GM12878 (cell line): ENCODE data around the gene TAPT1. TPM values are rescaled to one million over a fixed set of nuclear protein-coding genes. Genes with fewer than 3 reads are reported as not detected.

Source experiments
- CREB1 ChIP-seq: IDR thresholded peaks from 2 replicates; pipeline ENCODE4 v1.6.1; 2012; ENCODE audit warnings: low read depth, mild to moderate bottlenecking, inconsistent platforms
- EZH2 ChIP-seq: IDR thresholded peaks from 2 replicates; pipeline ENCODE4 v1.6.1; 2012; ENCODE audit warnings: low read depth, mild to moderate bottlenecking, control low read depth, inconsistent platforms, low read length, borderline replicate concordance; ENCODE audit not compliant: control insufficient read depth
- IRF4 ChIP-seq: IDR thresholded peaks from 2 replicates; pipeline ENCODE4 v1.6.1; 2011; ENCODE audit warnings: low read depth, low read length
- MTA2 ChIP-seq: fragments of 450-650 bp; IDR thresholded peaks from 2 replicates; pipeline ENCODE4 v1.6.1; 2016; ENCODE audit warnings: low read depth, mild to moderate bottlenecking, moderate library complexity
- MXI1 ChIP-seq: fragments of 150-350 bp; IDR thresholded peaks from 2 replicates; pipeline ENCODE4 v1.6.1; 2011; ENCODE audit warnings: low read depth, mild to moderate bottlenecking, inconsistent platforms, low read length, improper control_type of control experiment
- NFXL1 ChIP-seq: fragments of 450-650 bp; IDR thresholded peaks from 2 replicates; pipeline ENCODE4 v1.6.1; 2017; ENCODE audit warnings: antibody characterized with exemption, mild to moderate bottlenecking, borderline replicate concordance
- PML ChIP-seq: IDR thresholded peaks from 2 replicates; pipeline ENCODE4 v1.6.1; 2012; ENCODE audit warnings: low read length, inconsistent platforms
- RBBP5 ChIP-seq: fragments of 200-600 bp; sonication (generic); conservative IDR thresholded peaks from 2 replicates; pipeline ENCODE4 v1.6.1; 2016
- SMAD1 ChIP-seq: fragments of 450-650 bp; IDR thresholded peaks from 2 replicates; pipeline ENCODE4 v1.6.1; 2018; ENCODE audit warnings: mild to moderate bottlenecking, low read depth; ENCODE audit not compliant: partially characterized antibody
- TAF1 ChIP-seq: IDR thresholded peaks from 2 replicates; pipeline ENCODE4 v1.6.1; 2011; ENCODE audit warnings: mild to moderate bottlenecking, low read depth, low read length, borderline replicate concordance
- TARDBP ChIP-seq: IDR thresholded peaks from 2 replicates; pipeline ENCODE4 v1.6.1; 2016; ENCODE audit warnings: borderline replicate concordance
- ZNF207 ChIP-seq: fragments of 450-650 bp; IDR thresholded peaks from 2 replicates; pipeline ENCODE4 v1.6.1; 2014; ENCODE audit warnings: antibody characterized with exemption, mild to moderate bottlenecking, borderline replicate concordance
- ZNF24 ChIP-seq: fragments of 450-650 bp; IDR thresholded peaks from 2 replicates; pipeline ENCODE4 v1.6.1; 2017; ENCODE audit warnings: antibody characterized with exemption, mild to moderate bottlenecking
- ZZZ3 ChIP-seq: IDR thresholded peaks from 2 replicates; pipeline ENCODE4 v1.6.1; 2011; ENCODE audit warnings: low read depth; ENCODE audit not compliant: control insufficient read depth, insufficient read length
- polyA plus RNA-seq, 11 experiments: library from polyadenylated mRNA; depleted of rRNA in 4 of 11; unstranded in 6 of 11; stranded (reverse) in 5 of 11; fragments of >200 nt; fragmentation: Nextera tagmentation in 4 of 11; fragmentation: Illumina TruSeq in 1 of 11; extraction: Ambion mirVana in 4 of 11; extraction: Trizol in 1 of 11; gene quantifications; 1 replicate in 1 of 11; 2 replicates in 10 of 11; pipeline versions ENCODE4 v1.2.1 to v1.2.3, GENCODE V29; 2011 to 2016; ENCODE audit warnings: inconsistent platforms in 2 of 11, missing spikeins in 2 of 11, low read depth in 1 of 11
- total RNA-seq, 4 experiments: library from RNA; depleted of rRNA in 3 of 4; stranded (reverse); fragments of >200 nt in 3 of 4; fragmentation: Illumina TruSeq in 1 of 4; extraction: Trizol in 1 of 4; gene quantifications; 2 replicates each; pipeline versions ENCODE4 v1.2.1 to v1.2.3, GENCODE V29; 2013 to 2021
- TF ChIP-seq, protein P1 (sequence below): fragments of 450-650 bp; formaldehyde crosslinking; IDR thresholded peaks from 2 replicates; pipeline ENCODE4 v1.4.0; 2020; ENCODE audit warnings: mild to moderate bottlenecking, moderate library complexity
- TF ChIP-seq, protein P2 (sequence below): IDR thresholded peaks from 2 replicates; pipeline ENCODE4 v1.6.1; 2011; ENCODE audit warnings: low read depth, low read length, improper control_type of control experiment, borderline replicate concordance
- TF ChIP-seq, protein P3 (sequence below): IDR thresholded peaks from 2 replicates; pipeline ENCODE4 v1.6.1; 2012; ENCODE audit warnings: low read length, inconsistent platforms
- TF ChIP-seq, protein P4 (sequence below): IDR thresholded peaks from 2 replicates; pipeline ENCODE4 v1.6.1; 2012; ENCODE audit warnings: mild to moderate bottlenecking, low read depth, low read length

The TAPT1 gene
- total and polyA plus RNA-seq, 10 of the 15 experiments (the other 5 are each of a cell fraction or from before 2014, with no cell fraction given) = 0.91 to 23.3 (median 9.5) TPM

DNA sequence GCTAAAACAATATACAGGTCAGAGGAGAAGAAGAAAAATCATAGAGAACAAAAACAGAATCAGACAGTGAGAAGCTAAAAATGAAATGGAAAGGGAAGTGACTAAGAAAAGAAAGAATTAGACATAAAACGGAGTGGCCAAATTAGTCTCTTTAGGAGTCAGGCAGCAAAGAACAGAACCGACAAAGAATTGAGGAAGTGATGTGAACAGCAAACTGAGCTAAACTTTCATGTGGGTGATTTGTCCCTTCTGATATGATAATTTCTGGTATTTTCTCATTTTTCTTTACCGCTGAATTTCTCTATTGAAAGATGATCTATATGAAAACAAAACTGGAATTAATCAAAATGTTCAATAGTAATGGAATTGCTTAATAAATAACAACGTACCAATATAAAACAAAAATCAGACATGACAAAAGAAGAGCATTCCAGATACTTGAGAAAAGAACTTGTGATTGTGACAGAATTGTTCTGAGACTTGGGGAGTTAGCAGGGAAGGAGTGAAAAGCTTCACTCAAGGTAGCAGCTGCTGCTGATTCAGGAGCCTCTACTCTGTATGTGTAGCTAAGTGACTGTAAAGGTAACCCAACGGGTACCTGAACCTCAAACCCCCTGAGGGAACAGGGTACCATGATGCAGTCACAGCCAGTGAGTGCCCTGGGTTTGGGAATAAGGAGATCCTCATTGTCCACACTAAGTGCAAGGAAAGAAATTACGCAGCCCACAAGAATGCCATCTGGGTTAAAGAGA lies 8.8 kb downstream of the TAPT1 start (continued):
- TF ChIP-seq, protein P1, sequence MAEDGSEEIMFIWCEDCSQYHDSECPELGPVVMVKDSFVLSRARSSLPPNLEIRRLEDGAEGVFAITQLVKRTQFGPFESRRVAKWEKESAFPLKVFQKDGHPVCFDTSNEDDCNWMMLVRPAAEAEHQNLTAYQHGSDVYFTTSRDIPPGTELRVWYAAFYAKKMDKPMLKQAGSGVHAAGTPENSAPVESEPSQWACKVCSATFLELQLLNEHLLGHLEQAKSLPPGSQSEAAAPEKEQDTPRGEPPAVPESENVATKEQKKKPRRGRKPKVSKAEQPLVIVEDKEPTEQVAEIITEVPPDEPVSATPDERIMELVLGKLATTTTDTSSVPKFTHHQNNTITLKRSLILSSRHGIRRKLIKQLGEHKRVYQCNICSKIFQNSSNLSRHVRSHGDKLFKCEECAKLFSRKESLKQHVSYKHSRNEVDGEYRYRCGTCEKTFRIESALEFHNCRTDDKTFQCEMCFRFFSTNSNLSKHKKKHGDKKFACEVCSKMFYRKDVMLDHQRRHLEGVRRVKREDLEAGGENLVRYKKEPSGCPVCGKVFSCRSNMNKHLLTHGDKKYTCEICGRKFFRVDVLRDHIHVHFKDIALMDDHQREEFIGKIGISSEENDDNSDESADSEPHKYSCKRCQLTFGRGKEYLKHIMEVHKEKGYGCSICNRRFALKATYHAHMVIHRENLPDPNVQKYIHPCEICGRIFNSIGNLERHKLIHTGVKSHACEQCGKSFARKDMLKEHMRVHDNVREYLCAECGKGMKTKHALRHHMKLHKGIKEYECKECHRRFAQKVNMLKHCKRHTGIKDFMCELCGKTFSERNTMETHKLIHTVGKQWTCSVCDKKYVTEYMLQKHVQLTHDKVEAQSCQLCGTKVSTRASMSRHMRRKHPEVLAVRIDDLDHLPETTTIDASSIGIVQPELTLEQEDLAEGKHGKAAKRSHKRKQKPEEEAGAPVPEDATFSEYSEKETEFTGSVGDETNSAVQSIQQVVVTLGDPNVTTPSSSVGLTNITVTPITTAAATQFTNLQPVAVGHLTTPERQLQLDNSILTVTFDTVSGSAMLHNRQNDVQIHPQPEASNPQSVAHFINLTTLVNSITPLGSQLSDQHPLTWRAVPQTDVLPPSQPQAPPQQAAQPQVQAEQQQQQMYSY (CRISPR knock-in tag) = no peak
- TF ChIP-seq PML (no peak), IRF4 (peak; percentile 62; the same call in 1 of the 2 replicates), MXI1 (no peak), ZNF24 (no peak), SMAD1 (no peak), CREB1 (no peak), RBBP5 (no peak), NFXL1 (no peak), ZNF207 (no peak), TAF1 (no peak), ZZZ3 (no peak), MTA2 (peak; percentile 65; the same call in 1 of the 2 replicates), TARDBP (no peak), EZH2 (no peak)
- TF ChIP-seq, protein P2, sequence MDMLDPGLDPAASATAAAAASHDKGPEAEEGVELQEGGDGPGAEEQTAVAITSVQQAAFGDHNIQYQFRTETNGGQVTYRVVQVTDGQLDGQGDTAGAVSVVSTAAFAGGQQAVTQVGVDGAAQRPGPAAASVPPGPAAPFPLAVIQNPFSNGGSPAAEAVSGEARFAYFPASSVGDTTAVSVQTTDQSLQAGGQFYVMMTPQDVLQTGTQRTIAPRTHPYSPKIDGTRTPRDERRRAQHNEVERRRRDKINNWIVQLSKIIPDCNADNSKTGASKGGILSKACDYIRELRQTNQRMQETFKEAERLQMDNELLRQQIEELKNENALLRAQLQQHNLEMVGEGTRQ = no peak
- TF ChIP-seq, protein P3, sequence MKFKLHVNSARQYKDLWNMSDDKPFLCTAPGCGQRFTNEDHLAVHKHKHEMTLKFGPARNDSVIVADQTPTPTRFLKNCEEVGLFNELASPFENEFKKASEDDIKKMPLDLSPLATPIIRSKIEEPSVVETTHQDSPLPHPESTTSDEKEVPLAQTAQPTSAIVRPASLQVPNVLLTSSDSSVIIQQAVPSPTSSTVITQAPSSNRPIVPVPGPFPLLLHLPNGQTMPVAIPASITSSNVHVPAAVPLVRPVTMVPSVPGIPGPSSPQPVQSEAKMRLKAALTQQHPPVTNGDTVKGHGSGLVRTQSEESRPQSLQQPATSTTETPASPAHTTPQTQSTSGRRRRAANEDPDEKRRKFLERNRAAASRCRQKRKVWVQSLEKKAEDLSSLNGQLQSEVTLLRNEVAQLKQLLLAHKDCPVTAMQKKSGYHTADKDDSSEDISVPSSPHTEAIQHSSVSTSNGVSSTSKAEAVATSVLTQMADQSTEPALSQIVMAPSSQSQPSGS = peak; percentile 63
- TF ChIP-seq, protein P4, sequence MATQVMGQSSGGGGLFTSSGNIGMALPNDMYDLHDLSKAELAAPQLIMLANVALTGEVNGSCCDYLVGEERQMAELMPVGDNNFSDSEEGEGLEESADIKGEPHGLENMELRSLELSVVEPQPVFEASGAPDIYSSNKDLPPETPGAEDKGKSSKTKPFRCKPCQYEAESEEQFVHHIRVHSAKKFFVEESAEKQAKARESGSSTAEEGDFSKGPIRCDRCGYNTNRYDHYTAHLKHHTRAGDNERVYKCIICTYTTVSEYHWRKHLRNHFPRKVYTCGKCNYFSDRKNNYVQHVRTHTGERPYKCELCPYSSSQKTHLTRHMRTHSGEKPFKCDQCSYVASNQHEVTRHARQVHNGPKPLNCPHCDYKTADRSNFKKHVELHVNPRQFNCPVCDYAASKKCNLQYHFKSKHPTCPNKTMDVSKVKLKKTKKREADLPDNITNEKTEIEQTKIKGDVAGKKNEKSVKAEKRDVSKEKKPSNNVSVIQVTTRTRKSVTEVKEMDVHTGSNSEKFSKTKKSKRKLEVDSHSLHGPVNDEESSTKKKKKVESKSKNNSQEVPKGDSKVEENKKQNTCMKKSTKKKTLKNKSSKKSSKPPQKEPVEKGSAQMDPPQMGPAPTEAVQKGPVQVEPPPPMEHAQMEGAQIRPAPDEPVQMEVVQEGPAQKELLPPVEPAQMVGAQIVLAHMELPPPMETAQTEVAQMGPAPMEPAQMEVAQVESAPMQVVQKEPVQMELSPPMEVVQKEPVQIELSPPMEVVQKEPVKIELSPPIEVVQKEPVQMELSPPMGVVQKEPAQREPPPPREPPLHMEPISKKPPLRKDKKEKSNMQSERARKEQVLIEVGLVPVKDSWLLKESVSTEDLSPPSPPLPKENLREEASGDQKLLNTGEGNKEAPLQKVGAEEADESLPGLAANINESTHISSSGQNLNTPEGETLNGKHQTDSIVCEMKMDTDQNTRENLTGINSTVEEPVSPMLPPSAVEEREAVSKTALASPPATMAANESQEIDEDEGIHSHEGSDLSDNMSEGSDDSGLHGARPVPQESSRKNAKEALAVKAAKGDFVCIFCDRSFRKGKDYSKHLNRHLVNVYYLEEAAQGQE = no peak
